Thoracic aorta (tissue), 2 donors: ENCODE results near the gene NT5C1A. TPM values are rescaled to one million over a fixed set of nuclear protein-coding genes. Genes with fewer than 3 reads are reported as not detected.

Experiments
- ATAC-seq: fragments of 150-250 bp; one replicate; pipeline ENCODE4 v1.8.0; 2017; ENCODE audit warnings: low read depth; ENCODE audit not compliant: insufficient number of reproducible peaks, low FRiP score
- DNase-seq: peaks from one replicate; pipeline ENCODE4 v3.0.0-alpha.2; 2020; ENCODE audit warnings: low spot score
- H3K27ac ChIP-seq, 2 donors: fragments of 200-600 bp; sonication (generic); 1 replicate in 1 of 2; 2 replicates in 1 of 2; pipeline ENCODE4 v1.5.1; 2016; ENCODE audit warnings: mild to moderate bottlenecking in 2 of 2, moderate library complexity in 2 of 2
- H3K27me3 ChIP-seq: fragments of 200-600 bp; sonication (generic); replicated peaks from 2 replicates; pipeline ENCODE4 v1.6.0; 2016; ENCODE audit warnings: mild to moderate bottlenecking; ENCODE audit not compliant: insufficient read depth
- H3K36me3 ChIP-seq: fragments of 200-600 bp; sonication (generic); one replicate; pipeline ENCODE4 v1.5.1; 2016
- H3K4me1 ChIP-seq, 2 donors: fragments of 200-600 bp; sonication (generic); 1 replicate in 1 of 2; 2 replicates in 1 of 2; pipeline versions ENCODE4 v1.5.1 to v1.6.0; 2016; ENCODE audit warnings: low read depth in 2 of 2, mild to moderate bottlenecking in 1 of 2; ENCODE audit not compliant: control insufficient read depth in 1 of 2
- H3K4me3 ChIP-seq: fragments of 200-600 bp; sonication (generic); 2 replicates; pipeline ENCODE4 v1.5.1; 2016; ENCODE audit warnings: mild to moderate bottlenecking
- H3K9me3 ChIP-seq: fragments of 200-600 bp; sonication (generic); 2 replicates; pipeline ENCODE4 v1.5.1; 2016
- CTCF ChIP-seq: fragments of 200-600 bp; sonication (generic); IDR thresholded peaks from one replicate; pipeline ENCODE4 v1.5.1; 2019; ENCODE audit warnings: antibody characterized with exemption
- total RNA-seq, 2 donors: library from RNA; depleted of rRNA; stranded (reverse); fragments of >200 nt; gene quantifications; one replicate each; pipeline versions ENCODE4 v1.1.0 to v1.2.3, GENCODE V29; 2016

NT5C1A gene
- total RNA-seq, 2 donors from 2014 or later = 2.8 TPM; not detected in 1

GRCh38 chr1:39694026-39694425 is 22.1 kb upstream of the NT5C1A start:
- Histone ChIP-seq H3K4me3 (no peak overlapping the region), H3K4me1 (peaks cover 14 to 22% of the 10 kb centered on the region in 2 donors)
- no peak for DNase-seq

GRCh38 chr1:39692152-39693074 is 20.5 kb upstream of the NT5C1A start:
- H3K27ac ChIP-seq = no peak overlapping the region
- H3K9me3 ChIP-seq = no peaks in the 10 kb centered on the region
- no peaks in the 10 kb centered on the region for H3K36me3 ChIP-seq
- H3K4me1 ChIP-seq = peaks cover 14 to 22% of the 10 kb centered on the region in 2 donors
- TF ChIP-seq CTCF = no peak
- no peak for DNase-seq
- peak overlapping the region; percentile 73 for H3K4me3 ChIP-seq
- H3K27me3 ChIP-seq = peaks cover 6% of the 10 kb centered on the region
- no peak for ATAC-seq

More at GRCh38 chr1:39694026-39694425, 22.1 kb upstream of the NT5C1A start:
- Histone ChIP-seq H3K9me3 (no peaks in the 10 kb centered on the region), H3K27me3 (peaks cover 6% of the 10 kb centered on the region), H3K36me3 (no peaks in the 10 kb centered on the region), H3K27ac (no peak overlapping the region)
- TF ChIP-seq CTCF = no peak
- ATAC-seq = no peak

- Histone ChIP-seq H3K36me3 (no peaks in the 10 kb centered on the region), H3K27me3 (peaks cover 6% of the 10 kb centered on the region), H3K27ac (no peak within 1 kb of the TSS), H3K9me3 (no peaks in the 10 kb centered on the region), H3K4me3 (peak within 1 kb of the TSS; percentile 73), H3K4me1 (peaks cover 14 to 22% of the 10 kb centered on the region in 2 donors)
- DNase-seq = peak; percentile 61
- ATAC-seq = no peak
- TF ChIP-seq CTCF = no peak
Observed at GRCh38 chr1:39691383-39692151, 19.7 kb upstream of the NT5C1A start, which contains the start of gene HPCAL4. Gene HPCAL4 (minus strand): TSS chr1:39691433. CDS start chr1:39684603, 6,830 bp downstream.

GRCh38 chr1:39690794-39691382 is 19.0 kb upstream of the NT5C1A start:
- Histone ChIP-seq H3K27ac (no peak overlapping the region), H3K9me3 (no peaks in the 10 kb centered on the region), H3K4me3 (peak overlapping the region; percentile 73), H3K27me3 (peaks cover 6% of the 10 kb centered on the region), H3K4me1 (peaks cover 14 to 22% of the 10 kb centered on the region in 2 donors), H3K36me3 (no peaks in the 10 kb centered on the region)
- ATAC-seq (no peak), DNase-seq (no peak)
- no peak for TF ChIP-seq CTCF

GRCh38 chr1:39690225-39690624 is 18.3 kb upstream of the NT5C1A start:
- no peak for TF ChIP-seq CTCF
- Histone ChIP-seq H3K27ac (no peak overlapping the region), H3K4me3 (no peak overlapping the region), H3K9me3 (no peaks in the 10 kb centered on the region), H3K36me3 (no peaks in the 10 kb centered on the region), H3K27me3 (peaks cover 6% of the 10 kb centered on the region), H3K4me1 (peaks cover 14 to 22% of the 10 kb centered on the region in 2 donors)
- ATAC-seq (no peak), DNase-seq (no peak)
